ENCODE measurements around the gene WNT9A.
"Not testable (repeated sequence)": the region's sequence is repeated elsewhere in the genome, so short reads cannot be mapped to it uniquely, and the experiment has no call there.

The WNT9A gene

GRCh38 chr1:227888404-227889046 is 59.2 kb downstream of the WNT9A start:
- in situ Hi-C loops (cut with HindIII; ENCODE audit: low sequenced_read_pairs): no loop called here

DNA sequence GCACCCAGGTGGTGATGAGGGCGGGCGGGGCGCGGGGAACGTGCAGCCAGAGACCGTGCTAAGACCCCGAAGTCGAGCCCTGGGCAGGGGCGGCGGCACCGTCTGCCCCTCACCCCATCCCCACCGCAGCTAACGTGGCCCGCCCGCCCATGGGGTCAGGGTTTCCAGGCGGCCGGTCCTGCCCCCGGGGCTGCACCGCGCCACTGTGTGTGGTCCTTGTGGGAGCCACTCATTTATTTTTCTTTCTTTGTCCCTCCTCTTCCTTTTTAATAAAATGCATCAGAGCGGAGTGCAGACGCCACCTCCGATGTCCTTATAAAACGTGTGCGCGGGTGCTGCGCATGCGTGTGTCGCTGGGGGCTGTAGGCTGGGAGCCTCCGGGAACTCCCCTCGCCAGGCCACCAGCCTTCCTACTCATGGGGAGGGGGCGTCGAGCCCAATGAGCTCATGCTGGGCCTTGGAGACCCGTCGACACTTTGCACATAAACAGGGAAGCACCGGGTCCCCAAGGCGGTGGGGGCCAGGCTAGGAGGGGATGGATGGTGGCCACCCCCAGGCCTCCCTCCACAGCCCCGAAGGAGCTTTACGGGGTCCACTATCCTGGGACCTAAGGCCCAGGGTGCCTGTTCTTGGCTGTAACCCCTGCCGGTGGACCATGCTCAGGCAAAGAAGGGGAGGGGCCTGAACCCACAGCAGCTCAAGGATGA is 59.9 kb downstream of the WNT9A start:
- in situ Hi-C loops (cut with HindIII; ENCODE audit: low sequenced_read_pairs): no loop called here

- in situ Hi-C loops (cut with HindIII; ENCODE audit: low sequenced_read_pairs): no loop called here
These were observed 60.6 kb downstream of the WNT9A start for GRCh38 chr1:227886993-227887696.

DNA sequence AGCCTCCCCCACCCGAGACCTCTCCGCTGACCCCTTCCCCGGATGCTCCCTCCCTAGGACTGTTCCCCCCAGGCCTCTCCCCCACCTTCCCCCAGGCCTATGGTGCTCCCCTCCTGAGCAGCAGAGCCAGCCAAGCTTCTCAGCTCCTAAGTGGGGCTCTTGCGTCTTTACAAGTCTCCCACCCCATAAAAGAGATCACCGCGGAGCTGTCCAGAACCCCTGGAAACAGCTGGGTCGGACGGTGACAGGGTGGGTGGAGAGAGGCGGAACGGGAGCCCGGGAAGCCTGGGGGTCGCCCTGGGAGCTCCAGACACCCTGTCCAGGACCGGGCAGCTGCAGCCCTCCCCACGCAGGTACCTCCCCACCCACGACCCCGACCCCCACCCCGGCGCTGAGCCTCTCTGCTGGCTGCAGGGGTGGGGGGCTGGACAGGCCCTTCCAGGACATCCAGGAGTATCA is 61.2 kb downstream of the WNT9A start:
- in situ Hi-C loops (cut with HindIII; ENCODE audit: low sequenced_read_pairs): no loop called here

- in situ Hi-C loops (cut with HindIII; ENCODE audit: low sequenced_read_pairs): no loop called here
These were observed 61.9 kb downstream of the WNT9A start for GRCh38 chr1:227885648-227886502.

DNA sequence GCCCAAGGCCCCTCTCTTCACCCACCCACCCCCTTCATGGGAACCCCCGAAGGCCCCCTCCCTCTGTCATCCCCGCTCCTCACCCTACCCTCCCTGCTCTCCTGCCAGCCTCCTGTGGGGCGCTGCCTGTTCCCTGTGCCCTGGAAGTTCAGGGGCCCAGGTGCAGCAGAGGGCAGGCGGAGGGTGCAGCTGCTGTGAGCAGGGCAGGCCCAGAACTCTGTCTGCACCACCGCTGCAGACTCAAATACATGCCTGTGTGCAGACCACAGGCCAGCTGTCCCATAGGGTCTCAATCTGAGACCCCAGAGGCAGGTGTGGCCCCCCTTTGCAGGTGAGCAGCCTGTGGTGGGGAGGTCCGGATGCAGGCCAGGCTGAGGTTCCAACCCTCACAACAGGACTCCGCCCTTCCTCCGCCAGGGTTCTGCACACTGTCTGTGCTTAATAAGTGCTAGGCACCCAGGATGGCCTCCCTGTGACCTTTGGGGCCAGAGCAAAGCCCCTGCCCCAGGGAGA is 62.5 kb downstream of the WNT9A start:
- in situ Hi-C loops (cut with HindIII; ENCODE audit: low sequenced_read_pairs): no loop called here

DNA sequence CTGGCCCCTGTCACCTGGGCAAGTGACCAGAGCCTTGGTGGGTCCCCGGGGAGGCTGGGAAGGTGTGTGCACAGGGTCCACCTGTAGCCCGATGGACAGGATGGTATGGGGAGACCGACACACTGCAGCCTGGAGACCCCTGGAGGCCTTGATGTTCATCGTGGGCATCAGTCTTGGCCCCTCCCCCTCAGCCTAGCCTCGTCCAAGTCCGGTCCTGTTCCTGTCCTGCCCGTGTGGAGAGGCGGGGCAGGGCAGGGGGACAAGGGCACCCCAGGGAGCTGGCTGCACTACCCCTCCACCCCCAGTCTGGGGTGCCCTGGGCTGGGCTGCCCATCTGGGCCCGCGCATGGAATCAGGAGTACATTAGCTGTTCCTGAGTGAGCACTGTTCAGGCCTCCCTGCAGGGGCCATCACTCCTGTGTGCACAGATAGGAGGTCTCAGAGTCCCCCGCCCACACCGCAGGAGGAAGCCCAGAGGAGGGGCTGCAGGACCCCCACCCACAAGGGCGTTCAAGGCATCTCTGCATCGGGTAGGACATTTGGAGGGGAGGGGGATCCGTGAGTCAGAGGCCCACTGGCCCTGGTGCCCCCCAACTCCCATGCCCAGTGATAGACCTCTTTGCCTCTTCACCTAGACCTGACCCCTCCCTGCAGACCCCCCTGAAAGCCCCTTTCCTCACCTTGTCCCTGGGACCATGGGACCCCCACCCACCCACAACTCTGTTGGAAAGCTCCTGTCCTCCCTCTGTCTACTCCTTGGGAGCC is 63.2 kb downstream of the WNT9A start:
- in situ Hi-C loops (cut with HindIII; ENCODE audit: low sequenced_read_pairs): no loop called here

GRCh38 chr1:227883641-227884301 is 64.0 kb downstream of the WNT9A start:
- in situ Hi-C loops (cut with HindIII; ENCODE audit: low sequenced_read_pairs): no loop called here

- in situ Hi-C loops (cut with HindIII; ENCODE audit: low sequenced_read_pairs): no loop called here
These were observed 64.6 kb downstream of the WNT9A start for GRCh38 chr1:227883073-227883520.

DNA sequence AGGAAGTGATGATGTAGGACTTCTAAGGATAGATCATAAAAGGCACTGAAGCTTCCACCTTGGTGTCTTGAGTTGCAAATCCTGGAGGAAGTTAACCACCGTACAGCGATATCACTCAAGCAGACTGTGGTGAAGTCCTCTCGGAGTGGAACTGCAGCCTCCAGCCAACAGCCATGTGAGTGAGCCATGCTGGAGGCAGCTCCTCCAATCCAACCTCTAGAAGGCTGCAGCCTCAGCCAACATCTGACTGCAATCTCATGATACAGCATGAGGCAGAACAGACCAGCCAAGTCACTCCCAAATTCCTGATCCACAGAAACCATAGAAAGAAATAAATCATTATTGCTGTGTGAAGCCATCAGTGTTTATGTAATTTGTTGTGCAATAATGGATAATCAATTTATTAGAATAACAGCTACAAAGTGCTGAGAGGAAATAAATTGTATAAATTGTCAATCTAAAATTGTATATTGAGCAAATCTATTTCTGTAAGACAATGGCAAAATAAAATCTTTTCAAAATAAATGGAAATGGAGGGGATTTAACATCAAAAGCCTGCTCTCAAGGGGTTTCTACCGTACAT is 67.3 kb downstream of the WNT9A start:
- in situ Hi-C loops (cut with HindIII; ENCODE audit: low sequenced_read_pairs): no loop called here

DNA sequence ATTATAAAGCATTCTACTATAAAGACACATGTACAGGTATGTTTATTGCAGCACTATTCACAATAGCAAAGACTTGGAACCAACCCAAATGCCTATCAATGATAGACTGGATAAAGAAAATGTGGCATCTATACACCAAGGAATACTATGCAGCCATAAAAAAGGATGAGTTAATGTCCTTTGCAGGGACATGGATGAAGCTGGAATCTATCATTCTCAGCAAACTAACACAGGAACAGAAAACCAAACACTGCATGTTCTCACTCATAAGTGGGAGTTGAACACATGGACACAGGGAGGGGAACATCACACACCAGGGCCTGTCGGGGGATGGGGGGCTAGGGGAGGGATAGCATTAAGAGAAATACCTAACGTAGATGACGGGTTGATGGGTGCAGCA is 69.9 kb downstream of the WNT9A start:
- in situ Hi-C loops (cut with HindIII; ENCODE audit: low sequenced_read_pairs): not testable (repeated sequence)

DNA sequence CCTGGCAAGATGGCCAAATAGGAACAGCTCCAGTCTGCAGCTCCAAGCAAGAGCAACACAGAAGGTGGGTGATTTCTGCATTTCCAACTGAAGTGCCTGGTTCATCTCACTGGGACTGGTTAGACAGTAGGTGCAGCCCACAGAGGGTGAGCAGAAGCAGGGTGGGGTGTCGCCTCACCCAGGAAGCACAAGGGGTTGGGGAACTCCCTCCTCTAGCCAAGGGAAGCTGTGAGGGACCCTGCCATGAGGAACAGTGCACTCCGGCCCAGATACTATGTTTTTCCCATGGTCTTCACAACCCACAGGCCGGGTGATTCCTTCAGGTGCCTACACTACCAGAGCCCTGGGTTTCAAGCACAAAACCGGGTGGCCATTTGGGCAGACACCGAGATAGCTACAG is 75.8 kb downstream of the WNT9A start:
- in situ Hi-C loops (cut with HindIII; ENCODE audit: low sequenced_read_pairs): not testable (repeated sequence)

DNA sequence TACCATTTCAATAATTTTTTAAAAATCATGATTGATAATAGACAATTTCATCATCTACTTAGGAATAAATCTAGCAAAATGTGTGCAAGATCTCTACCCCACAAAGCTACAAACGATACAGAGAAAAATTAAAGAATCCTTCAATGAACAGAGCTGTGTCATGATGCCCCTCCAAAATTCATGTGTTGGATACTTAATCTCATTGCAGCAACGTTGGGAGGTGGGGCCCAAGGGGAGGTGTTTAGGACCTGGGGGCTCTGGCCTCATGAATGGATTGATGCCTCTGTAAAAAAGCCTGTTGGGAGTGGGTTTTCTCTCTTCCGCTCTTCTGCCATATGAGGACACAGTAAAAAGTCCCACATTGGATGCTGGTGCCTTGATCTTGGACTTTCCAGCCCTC is 77.4 kb downstream of the WNT9A start:
- in situ Hi-C loops (cut with HindIII; ENCODE audit: low sequenced_read_pairs): no loop called here

DNA sequence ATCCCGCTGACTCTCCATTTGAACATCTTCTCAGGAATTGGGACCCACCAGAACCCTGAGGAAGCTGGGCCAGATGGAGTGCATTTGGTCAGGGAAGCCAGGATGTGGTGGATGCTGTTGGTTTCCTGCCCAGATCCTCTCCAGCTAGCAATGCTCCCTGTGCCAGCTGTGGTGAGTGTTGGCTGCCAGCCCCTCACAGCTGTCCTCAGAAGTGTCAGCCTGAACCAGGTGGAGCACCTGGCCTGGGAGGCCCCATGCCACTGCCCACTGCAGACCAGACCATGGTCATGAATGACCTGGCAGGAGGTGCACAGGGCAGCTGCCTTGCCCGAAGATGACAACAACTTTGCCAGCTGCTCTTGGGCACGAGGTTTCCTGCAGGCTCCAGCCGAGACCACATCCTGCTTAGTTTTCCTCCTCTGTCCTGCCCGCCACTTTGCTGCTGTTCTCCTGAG is 77.9 kb downstream of the WNT9A start:
- in situ Hi-C loops (cut with HindIII; ENCODE audit: low sequenced_read_pairs): no loop called here

GRCh38 chr1:227869279-227869842 is 78.4 kb downstream of the WNT9A start:
- in situ Hi-C loops (cut with HindIII; ENCODE audit: low sequenced_read_pairs): no loop called here

All from endothelial cell of hepatic sinusoid (primary cell).